Left ventricle myocardium superior (tissue), 1 donor: ENCODE data around the gene ACOX1. TPM values are rescaled to one million over a fixed set of nuclear protein-coding genes. Genes with fewer than 3 reads are reported as not detected.

Experiments used
- ATAC-seq: fragments of 200-7000 bp; cut with Tn5 transposase; one replicate; pipeline ENCODE4 v1.9.1; 2020; ENCODE audit warnings: mild to moderate bottlenecking, moderate library complexity
- DNase-seq: peaks from one replicate; pipeline ENCODE4 v3.0.0-alpha.2; 2020
- intact Hi-C: fragments of 100-400 bp; cut with micrococcal nuclease; formaldehyde crosslinking; loops from one replicate; pipeline ENCODE4 v1.11.0; 2022
- total RNA-seq: library from RNA; stranded (reverse); fragmentation: NEBNext Ultra II Directional; extraction: Animal tissue kit (Norgen Biotek cat#: 25700); gene quantifications from one replicate; pipeline ENCODE4 v1.2.1, GENCODE V29; 2021
- donor health status: DM: no; HTN: yes; CAD: no; lungs with severe emphysema.

Gene ACOX1
- total RNA-seq, 1 donor from 2014 or later: 101 TPM

GRCh38 chr17:75919611-75920010 is 59.4 kb downstream of the ACOX1 start:
- intact Hi-C loops: no loop called here
- DNase-seq: peak; percentile 26
- ATAC-seq: no peak

GRCh38 chr17:75917917-75918445 is 61.0 kb downstream of the ACOX1 start:
- DNase-seq: no peak
- intact Hi-C loops: no loop called here
- ATAC-seq: no peak

- DNase-seq: no peak
- no peak for ATAC-seq
- intact Hi-C loops: no loop called here
These were observed 61.6 kb downstream of the ACOX1 start for GRCh38 chr17:75917141-75917916.

GRCh38 chr17:75915268-75915667 is 63.7 kb downstream of the ACOX1 start:
- intact Hi-C loops: no loop called here
- no peak for ATAC-seq
- DNase-seq: no peak

- ATAC-seq: no peak
- DNase-seq: peak; percentile 26
- intact Hi-C loops: no loop called here
These were observed 64.2 kb downstream of the ACOX1 start for GRCh38 chr17:75914643-75915267.

- no peak for ATAC-seq
- intact Hi-C loops: no loop called here
- no peak for DNase-seq
These were observed 65.3 kb downstream of the ACOX1 start for GRCh38 chr17:75913537-75914210.

GRCh38 chr17:75910699-75911098 is 68.3 kb downstream of the ACOX1 start:
- intact Hi-C loops: no loop called here
- ATAC-seq: no peak
- no peak for DNase-seq

GRCh38 chr17:75909812-75910274 is 69.1 kb downstream of the ACOX1 start:
- intact Hi-C loops: loop anchor here (10.0 kb wide), 1 partner anchor 95 kb away; the partner anchor contains the start of gene CDK3
- ATAC-seq (peak; percentile 38), DNase-seq (peak; percentile 55)

GRCh38 chr17:75909051-75909811 is 69.7 kb downstream of the ACOX1 start:
- DNase-seq (no peak), ATAC-seq (no peak)
- intact Hi-C loops: loop anchor here (10.0 kb wide), 1 partner anchor 96 kb away; the partner anchor contains the start of gene CDK3

GRCh38 chr17:75908201-75908600 is 70.8 kb downstream of the ACOX1 start:
- ATAC-seq: peak; percentile 71
- intact Hi-C loops: loop anchor here (10.0 kb wide), 1 partner anchor 97 kb away; the partner anchor contains the start of gene CDK3
- peak; percentile 87 for DNase-seq

GRCh38 chr17:75906143-75906884 is 72.7 kb downstream of the ACOX1 start:
- intact Hi-C loops: loop anchor here (10.0 kb wide), 1 partner anchor 98 kb away; the partner anchor contains the start of gene CDK3
- ATAC-seq: no peak
- DNase-seq: no peak

- ATAC-seq (peak; percentile 91), DNase-seq (peak; percentile 96)
- intact Hi-C loops: loop anchor here (10.0 kb wide), 1 partner anchor 100 kb away; the partner anchor contains the start of gene CDK3
These were observed 74.0 kb downstream of the ACOX1 start, which contains the start of gene MRPL38 for GRCh38 chr17:75904749-75905521. Gene MRPL38 (minus strand): TSS chr17:75904884. CDS start chr17:75904875, 9 bp downstream.

- no peak for DNase-seq
- intact Hi-C loops: loop anchor here (10.0 kb wide), 1 partner anchor 102 kb away; the partner anchor contains the start of gene CDK3
- ATAC-seq: no peak
These were observed 76.6 kb downstream of the ACOX1 start for GRCh38 chr17:75902406-75902805.

GRCh38 chr17:75901727-75902126 is 77.2 kb downstream of the ACOX1 start:
- ATAC-seq (no peak), DNase-seq (no peak)
- intact Hi-C loops: loop anchor here (10.0 kb wide), 1 partner anchor 103 kb away; the partner anchor contains the start of gene CDK3

GRCh38 chr17:75900691-75901533 is 78.1 kb downstream of the ACOX1 start:
- ATAC-seq (no peak), DNase-seq (no peak)
- intact Hi-C loops: loop anchor here (10.0 kb wide), 1 partner anchor 104 kb away; the partner anchor contains the start of gene CDK3
